Measurements from ENCODE around the gene SEM1.
"Not testable (repeated sequence)": the region's sequence is repeated elsewhere in the genome, so short reads cannot be mapped to it uniquely, and the experiment has no call there.

Gene SEM1

DNA sequence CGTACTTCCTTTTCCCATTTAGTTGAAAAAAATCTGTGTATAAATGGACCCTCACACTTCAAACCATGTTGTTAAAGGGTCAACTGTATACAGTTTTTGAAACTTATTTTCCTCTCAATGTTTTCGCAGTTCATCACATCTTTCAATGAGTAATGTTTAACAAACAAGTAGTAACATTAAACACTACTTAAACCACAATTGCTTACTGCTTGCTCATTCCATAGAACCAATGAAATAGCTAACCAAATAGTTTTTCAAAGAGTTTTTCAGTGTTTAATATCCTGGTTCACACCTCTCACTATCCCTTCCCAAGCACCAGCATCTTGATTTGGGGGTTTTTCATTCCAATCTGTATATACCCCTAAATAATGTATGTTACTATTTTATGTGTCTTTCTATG is 9.1 kb downstream of the SEM1 start:
- H3K27me3 ChIP-seq (ENCODE audit: insufficient read depth, low read depth) = no peaks in the 10 kb centered on the region
- no peak overlapping the region for H3K27ac ChIP-seq
- H3K36me3 ChIP-seq (ENCODE audit: insufficient read depth) = no peaks in the 10 kb centered on the region
- H3K4me3 ChIP-seq (IDR thresholded peaks at IDR 0.05; ENCODE audit: insufficient read depth, low read depth, low read length) = no peak overlapping the region
- H3K79me2 ChIP-seq (ENCODE audit: insufficient read depth, low read depth) = peaks cover 97% of the 10 kb centered on the region
- no peaks in the 10 kb centered on the region for H3K4me1 ChIP-seq (ENCODE audit: low read depth, poor library complexity, severe bottlenecking)
- no peak overlapping the region for H3K9ac ChIP-seq
- H2AFZ ChIP-seq (ENCODE audit: low read depth) = no peak overlapping the region
- TF ChIP-seq, protein P1, sequence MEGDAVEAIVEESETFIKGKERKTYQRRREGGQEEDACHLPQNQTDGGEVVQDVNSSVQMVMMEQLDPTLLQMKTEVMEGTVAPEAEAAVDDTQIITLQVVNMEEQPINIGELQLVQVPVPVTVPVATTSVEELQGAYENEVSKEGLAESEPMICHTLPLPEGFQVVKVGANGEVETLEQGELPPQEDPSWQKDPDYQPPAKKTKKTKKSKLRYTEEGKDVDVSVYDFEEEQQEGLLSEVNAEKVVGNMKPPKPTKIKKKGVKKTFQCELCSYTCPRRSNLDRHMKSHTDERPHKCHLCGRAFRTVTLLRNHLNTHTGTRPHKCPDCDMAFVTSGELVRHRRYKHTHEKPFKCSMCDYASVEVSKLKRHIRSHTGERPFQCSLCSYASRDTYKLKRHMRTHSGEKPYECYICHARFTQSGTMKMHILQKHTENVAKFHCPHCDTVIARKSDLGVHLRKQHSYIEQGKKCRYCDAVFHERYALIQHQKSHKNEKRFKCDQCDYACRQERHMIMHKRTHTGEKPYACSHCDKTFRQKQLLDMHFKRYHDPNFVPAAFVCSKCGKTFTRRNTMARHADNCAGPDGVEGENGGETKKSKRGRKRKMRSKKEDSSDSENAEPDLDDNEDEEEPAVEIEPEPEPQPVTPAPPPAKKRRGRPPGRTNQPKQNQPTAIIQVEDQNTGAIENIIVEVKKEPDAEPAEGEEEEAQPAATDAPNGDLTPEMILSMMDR (conservative IDR thresholded peaks at IDR 0.05; ENCODE audit: low read depth, low read length) = no peak
- H4K20me1 ChIP-seq (ENCODE audit: insufficient read depth) = peaks cover 3% of the 10 kb centered on the region; the same call in 1 of the 2 replicates
- H3K4me2 ChIP-seq = no peak overlapping the region

DNA sequence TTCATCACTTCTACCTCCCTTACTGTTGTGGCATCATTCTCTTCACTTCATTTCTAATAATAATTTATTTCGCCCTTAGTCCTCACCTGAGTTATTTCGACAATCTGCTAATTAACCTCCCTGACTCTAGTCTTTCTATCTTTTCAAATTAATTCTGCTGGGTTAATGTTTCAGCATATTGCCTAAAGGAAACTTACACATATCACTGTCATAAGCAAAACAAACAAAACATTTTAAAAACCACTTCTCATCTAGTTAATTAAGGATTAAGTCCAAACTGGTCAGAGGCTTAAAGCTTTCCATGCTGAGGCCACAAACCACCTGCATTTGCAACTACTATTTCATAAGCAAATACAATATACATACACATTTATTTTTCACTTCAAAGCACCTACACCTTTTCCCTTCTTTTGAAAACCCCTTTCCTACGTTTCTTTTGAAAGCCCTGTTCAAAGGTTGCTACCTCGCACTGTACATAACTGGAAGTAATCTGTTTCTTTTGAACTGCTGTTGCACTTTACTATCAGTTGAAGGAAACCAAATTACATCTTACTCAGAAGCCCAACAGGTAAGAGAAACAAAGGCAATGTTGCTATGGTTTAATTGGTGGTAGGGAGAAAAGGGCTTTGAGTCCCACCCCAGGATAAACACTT is 10.3 kb downstream of the SEM1 start:
- Histone ChIP-seq H2AFZ (ENCODE audit: low read depth) (no peak overlapping the region), H3K9ac (no peak overlapping the region), H3K79me2 (ENCODE audit: insufficient read depth, low read depth) (peaks cover 97% of the 10 kb centered on the region), H4K20me1 (ENCODE audit: insufficient read depth) (peaks cover 3% of the 10 kb centered on the region; the same call in 1 of the 2 replicates), H3K4me2 (no peak overlapping the region), H3K27ac (no peak overlapping the region), H3K27me3 (ENCODE audit: insufficient read depth, low read depth) (no peaks in the 10 kb centered on the region), H3K4me3 (IDR thresholded peaks at IDR 0.05; ENCODE audit: insufficient read depth, low read depth, low read length) (no peak overlapping the region), H3K36me3 (ENCODE audit: insufficient read depth) (no peaks in the 10 kb centered on the region), H3K4me1 (ENCODE audit: low read depth, poor library complexity, severe bottlenecking) (no peaks in the 10 kb centered on the region)
- TF ChIP-seq, protein P1 (conservative IDR thresholded peaks at IDR 0.05; ENCODE audit: low read depth, low read length) = no peak

DNA sequence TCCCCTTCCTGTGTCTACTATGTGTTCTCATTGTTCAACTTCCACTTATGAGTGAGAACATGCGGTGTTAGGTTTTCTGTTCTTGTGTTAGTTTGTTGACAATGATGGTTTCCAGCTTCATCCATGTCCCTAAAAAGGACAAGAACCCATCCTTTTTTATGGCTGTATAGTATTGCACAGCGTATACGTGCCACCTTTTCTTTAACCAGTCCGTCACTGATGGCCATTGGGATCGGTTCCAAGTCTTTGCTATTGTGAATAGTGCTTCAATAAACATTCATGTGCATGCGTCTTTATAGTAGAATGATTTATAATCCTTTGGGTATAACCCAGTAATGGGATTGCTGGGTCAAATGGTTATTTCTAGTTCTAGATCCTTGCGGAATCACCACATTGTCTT is 11.2 kb downstream of the SEM1 start:
- not testable (repeated sequence) for H2AFZ ChIP-seq (ENCODE audit: low read depth); H3K27ac ChIP-seq; H3K36me3 ChIP-seq (ENCODE audit: insufficient read depth); H4K20me1 ChIP-seq (ENCODE audit: insufficient read depth); H3K4me3 ChIP-seq (IDR thresholded peaks at IDR 0.05; ENCODE audit: insufficient read depth, low read depth, low read length); H3K27me3 ChIP-seq (ENCODE audit: insufficient read depth, low read depth); H3K4me1 ChIP-seq (ENCODE audit: low read depth, poor library complexity, severe bottlenecking); H3K4me2 ChIP-seq; H3K9ac ChIP-seq
- peaks cover 94% of the 10 kb centered on the region for H3K79me2 ChIP-seq (ENCODE audit: insufficient read depth, low read depth)

DNA sequence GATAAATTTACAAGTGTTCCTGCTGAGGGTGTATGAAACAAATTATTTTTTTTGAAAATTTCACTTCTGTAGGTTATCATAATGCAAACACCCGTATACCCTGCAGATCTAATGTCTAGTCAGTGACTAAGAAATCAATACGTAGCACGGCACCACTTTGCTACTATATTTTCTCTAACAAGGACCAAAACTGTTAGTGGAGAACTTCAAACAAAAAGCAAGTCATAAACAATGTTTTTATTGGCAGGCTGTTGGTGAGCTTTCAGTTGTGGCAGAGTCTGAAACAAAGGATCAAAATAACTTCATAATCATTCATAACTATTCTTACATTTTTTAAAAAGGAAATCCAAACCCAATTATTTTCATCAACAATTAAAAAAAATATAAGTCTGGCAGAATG is 11.8 kb downstream of the SEM1 start:
- Histone ChIP-seq H3K9ac (no peak overlapping the region), H2AFZ (ENCODE audit: low read depth) (no peak overlapping the region), H3K27ac (no peak overlapping the region), H3K4me2 (no peak overlapping the region), H3K4me1 (ENCODE audit: low read depth, poor library complexity, severe bottlenecking) (no peaks in the 10 kb centered on the region), H3K4me3 (IDR thresholded peaks at IDR 0.05; ENCODE audit: insufficient read depth, low read depth, low read length) (no peak overlapping the region), H3K36me3 (ENCODE audit: insufficient read depth) (no peaks in the 10 kb centered on the region), H4K20me1 (ENCODE audit: insufficient read depth) (no peaks in the 10 kb centered on the region), H3K27me3 (ENCODE audit: insufficient read depth, low read depth) (no peaks in the 10 kb centered on the region), H3K79me2 (ENCODE audit: insufficient read depth, low read depth) (peaks cover 89% of the 10 kb centered on the region)
- TF ChIP-seq, protein P1 (conservative IDR thresholded peaks at IDR 0.05; ENCODE audit: low read depth, low read length) = no peak

DNA sequence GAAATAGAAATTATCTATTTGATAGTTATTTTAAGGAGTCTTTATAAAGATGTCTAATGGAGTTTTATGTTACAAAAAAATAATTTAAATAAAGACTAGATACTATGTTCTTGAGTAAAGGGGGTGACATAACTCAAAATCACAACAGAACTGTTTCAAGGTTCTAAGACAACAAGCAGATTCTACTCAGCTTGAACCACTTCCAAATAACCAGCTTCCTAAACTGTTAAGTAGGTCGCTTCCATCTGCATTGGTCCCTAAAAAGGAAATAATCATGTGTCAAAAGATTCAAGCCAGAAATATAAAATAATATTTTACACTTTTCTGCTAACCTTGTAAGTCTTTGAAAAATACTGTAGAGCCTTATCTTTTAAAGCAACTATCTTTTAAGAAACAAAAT is 14.1 kb downstream of the SEM1 start:
- Histone ChIP-seq H3K4me1 (ENCODE audit: low read depth, poor library complexity, severe bottlenecking) (no peaks in the 10 kb centered on the region), H3K36me3 (ENCODE audit: insufficient read depth) (0 out of 2 replicates have a peak, but pooled peaks cover 5% of the 10 kb centered on the region), H2AFZ (ENCODE audit: low read depth) (no peak overlapping the region), H3K79me2 (ENCODE audit: insufficient read depth, low read depth) (peaks cover 78% of the 10 kb centered on the region; the same call in 1 of the 2 replicates), H4K20me1 (ENCODE audit: insufficient read depth) (peaks cover 8% of the 10 kb centered on the region; the same call in 1 of the 2 replicates), H3K4me3 (IDR thresholded peaks at IDR 0.05; ENCODE audit: insufficient read depth, low read depth, low read length) (no peak overlapping the region), H3K27me3 (ENCODE audit: insufficient read depth, low read depth) (no peaks in the 10 kb centered on the region), H3K27ac (no peak overlapping the region), H3K9ac (no peak overlapping the region), H3K4me2 (no peak overlapping the region)
- TF ChIP-seq, protein P1 (conservative IDR thresholded peaks at IDR 0.05; ENCODE audit: low read depth, low read length) = no peak
